IMR-90 (cell line): ENCODE results near the gene DAGLA. TPM values are rescaled to one million over a fixed set of nuclear protein-coding genes. Genes with fewer than 3 reads are reported as not detected.

Experiments
- ATAC-seq: fragments of 200-7000 bp; cut with Tn5 transposase; 2 replicates; pipeline ENCODE4 v1.9.1; 2020; ENCODE audit warnings: low read depth, mild to moderate bottlenecking, moderate library complexity
- BruUV-seq: library from RNA; stranded (reverse); fragments of 400-500 nt; replicated peaks from 2 replicates; lab custom pipeline; 2021; lab: Mats Ljungman, UMichigan
- CTCF ChIA-PET: fragments of 300-600 bp; formaldehyde crosslinking; extraction: SDS; loops from one replicate; lab custom pipeline; 2021; ENCODE audit warnings: antibody characterized with exemption; lab: Yijun Ruan, JAX
- POLR2A ChIA-PET: fragments of 300-600 bp; sonication (Branson Sonifier 250); formaldehyde crosslinking; loops from one replicate; lab custom pipeline; 2022; ENCODE audit warnings: antibody characterized with exemption; ENCODE audit not compliant: unreplicated experiment; lab: Charles Lee
- DNase-seq: peaks from one replicate; pipeline ENCODE4 v3.0.0; 2013
- H2AFZ ChIP-seq: replicated peaks from 2 replicates; pipeline ENCODE3; 2013; ENCODE audit warnings: low read length, mild to moderate bottlenecking; ENCODE audit not compliant: poor library complexity
- H2AK5ac ChIP-seq: 2 replicates; pipeline ENCODE4 v1.6.1; 2013; ENCODE audit warnings: low read depth, low read length, inconsistent platforms
- H2AK9ac ChIP-seq: replicated peaks from 2 replicates; pipeline ENCODE3; 2013; ENCODE audit warnings: mild to moderate bottlenecking, low read depth, low read length, moderate library complexity; ENCODE audit not compliant: poor library complexity
- H2BK120ac ChIP-seq: 2 replicates; pipeline ENCODE4 v1.6.1; 2013; ENCODE audit warnings: low read depth, low read length, inconsistent platforms
- H2BK15ac ChIP-seq: 3 replicates; pipeline ENCODE4 v1.6.1; 2013; ENCODE audit warnings: low read depth, low read length, inconsistent platforms
- H2BK20ac ChIP-seq: 2 replicates; pipeline ENCODE4 v1.6.1; 2013; ENCODE audit warnings: low read depth, mild to moderate bottlenecking, inconsistent platforms, low read length, moderate library complexity
- H2BK5ac ChIP-seq: 2 replicates; pipeline ENCODE4 v1.6.1; 2013; ENCODE audit warnings: mild to moderate bottlenecking, low read depth, low read length, inconsistent platforms; ENCODE audit not compliant: poor library complexity, severe bottlenecking
- H3K14ac ChIP-seq: replicated peaks from 2 replicates; pipeline ENCODE4 v1.6.1; 2013; ENCODE audit warnings: low read depth, low read length, inconsistent platforms
- H3K18ac ChIP-seq: 2 replicates; pipeline ENCODE4 v1.6.1; 2013; ENCODE audit warnings: low read depth, low read length, control low read depth
- H3K23ac ChIP-seq: 2 replicates; pipeline ENCODE4 v1.6.1; 2013; ENCODE audit warnings: low read depth, low read length, inconsistent platforms
- H3K27ac ChIP-seq: 2 replicates; pipeline ENCODE4 v1.5.1; 2013; ENCODE audit warnings: mild to moderate bottlenecking, control low read depth, low read length; ENCODE audit not compliant: insufficient read depth
- H3K27me3 ChIP-seq: 2 replicates; pipeline ENCODE4 v1.6.1; 2013; ENCODE audit warnings: low read length; ENCODE audit not compliant: control insufficient read depth, insufficient read depth
- H3K36me3 ChIP-seq: 2 replicates; pipeline ENCODE4 v1.6.1; 2013; ENCODE audit warnings: low read length, mixed read lengths; ENCODE audit not compliant: control insufficient read depth, insufficient read depth
- H3K4ac ChIP-seq: 2 replicates; pipeline ENCODE4 v1.6.1; 2013; ENCODE audit warnings: low read depth, low read length, inconsistent platforms
- H3K4me1 ChIP-seq: 2 replicates; pipeline ENCODE4 v1.6.1; 2013; ENCODE audit warnings: low read length, mixed read lengths; ENCODE audit not compliant: control insufficient read depth, insufficient read depth
- H3K4me2 ChIP-seq: 2 replicates; pipeline ENCODE4 v1.6.1; 2013; ENCODE audit warnings: low read depth, mild to moderate bottlenecking, control low read depth, low read length, moderate library complexity
- H3K4me3 ChIP-seq: 2 replicates; pipeline ENCODE4 v1.5.1; 2013; ENCODE audit warnings: low read depth, mild to moderate bottlenecking, control low read depth, low read length, moderate library complexity; ENCODE audit not compliant: insufficient read depth
- H3K56ac ChIP-seq: 2 replicates; pipeline ENCODE4 v1.6.1; 2013; ENCODE audit warnings: low read length, inconsistent platforms; ENCODE audit not compliant: insufficient read depth; ENCODE audit errors: extremely low read depth
- H3K79me1 ChIP-seq, 2 experiments: 2 replicates each; pipeline ENCODE4 v1.6.1; 2013; ENCODE audit warnings: low read length in 2 of 2, inconsistent platforms in 1 of 2, low read depth in 1 of 2
- H3K9ac ChIP-seq: 2 replicates; pipeline ENCODE4 v1.6.1; 2013; ENCODE audit warnings: low read depth, low read length, control low read depth
- H3K9me1 ChIP-seq: 2 replicates; pipeline ENCODE4 v1.6.1; 2013; ENCODE audit warnings: low read length, inconsistent platforms; ENCODE audit not compliant: insufficient read depth
- H3K9me3 ChIP-seq: 2 replicates; pipeline ENCODE4 v1.6.1; 2013; ENCODE audit warnings: low read length; ENCODE audit not compliant: control insufficient read depth, insufficient read depth
- H4K20me1 ChIP-seq: 2 replicates; pipeline ENCODE4 v1.6.1; 2013; ENCODE audit warnings: low read length, inconsistent platforms; ENCODE audit not compliant: insufficient read depth
- H4K5ac ChIP-seq: 2 replicates; pipeline ENCODE4 v1.6.1; 2013; ENCODE audit warnings: mild to moderate bottlenecking, low read depth, low read length, control low read depth
- H4K8ac ChIP-seq, 2 experiments: 2 replicates each; pipeline ENCODE4 v1.6.1; 2013; ENCODE audit warnings: low read depth in 2 of 2, low read length in 2 of 2, control low read depth in 1 of 2, inconsistent platforms in 1 of 2
- H4K91ac ChIP-seq: 2 replicates; pipeline ENCODE4 v1.6.1; 2013; ENCODE audit warnings: low read depth, low read length, inconsistent platforms; ENCODE audit not compliant: insufficient read depth
- BHLHE40 ChIP-seq: fragments of 150-350 bp; IDR thresholded peaks from 2 replicates; pipeline ENCODE4 v1.6.1; 2016; ENCODE audit warnings: mild to moderate bottlenecking, low read depth, low read length
- CHD1 ChIP-seq: IDR thresholded peaks from 2 replicates; pipeline ENCODE4 v1.6.1; 2012; ENCODE audit warnings: low read depth, low read length, improper control_type of control experiment
- FOS ChIP-seq: fragments of 150-350 bp; IDR thresholded peaks from 2 replicates; pipeline ENCODE4 v1.6.1; 2016; ENCODE audit warnings: low read depth, low read length
- MAFK ChIP-seq: IDR thresholded peaks from 2 replicates; pipeline ENCODE4 v1.6.1; 2012; ENCODE audit warnings: low read depth, low read length, improper control_type of control experiment
- MAZ ChIP-seq: IDR thresholded peaks from 2 replicates; pipeline ENCODE4 v1.6.1; 2012; ENCODE audit warnings: low read depth, mild to moderate bottlenecking, low read length, improper control_type of control experiment, moderate library complexity, borderline replicate concordance
- NFE2L2 ChIP-seq: fragments of 150-350 bp; IDR thresholded peaks from 2 replicates; pipeline ENCODE4 v1.6.1; 2016; ENCODE audit warnings: low read depth, mild to moderate bottlenecking, low read length
- POLR2A ChIP-seq: IDR thresholded peaks from 2 replicates; pipeline ENCODE4 v1.6.1; 2012; ENCODE audit warnings: mild to moderate bottlenecking, low read depth, low read length
- RAD21 ChIP-seq: IDR thresholded peaks from 2 replicates; pipeline ENCODE4 v1.6.1; 2012; ENCODE audit warnings: low read length, improper control_type of control experiment
- RCOR1 ChIP-seq: IDR thresholded peaks from 2 replicates; pipeline ENCODE4 v1.6.1; 2012; ENCODE audit warnings: mild to moderate bottlenecking, low read length, improper control_type of control experiment; ENCODE audit not compliant: insufficient replicate concordance
- WGBS, 2 experiments: methylation state at CpG; one replicate each; pipeline versions ENCODE4 v1.1.5 to v1.1.7; 2013; ENCODE audit warnings: missing lambda C conversion rate in 2 of 2; ENCODE audit not compliant: insufficient read length in 1 of 2; ENCODE audit errors: extremely low coverage in 2 of 2; 5-methylcytosine and 5-hydroxymethylcytosine counted together
- dilution Hi-C: fragments of 300-500 bp; cut with HindIII; formaldehyde crosslinking; loops from one replicate; pipeline ENCODE4 v1.14.3; 2018; ENCODE audit warnings: low sequenced_read_pairs; ENCODE audit not compliant: unreplicated experiment
- in situ Hi-C: fragments of 300-500 bp; cut with MboI; formaldehyde crosslinking; loops from 3 replicates; pipeline ENCODE4 v1.14.3; 2019; ENCODE audit warnings: low sequenced_read_pairs, inconsistent platforms, mixed read lengths
- intact Hi-C: fragments of 100-400 bp; cut with micrococcal nuclease; formaldehyde crosslinking; loops from 2 replicates; pipeline ENCODE4 v1.10.0; 2022
- polyA plus RNA-seq, 3 experiments: library from polyadenylated mRNA; depleted of rRNA; stranded (reverse); fragments of >200 nt; gene quantifications; 2 replicates each; pipeline ENCODE4 v1.2.3, GENCODE V29; 2012; ENCODE audit warnings: low replicate concordance in 1 of 3
- total RNA-seq: library from RNA; depleted of rRNA; stranded (reverse); fragments of >200 nt; gene quantifications from 2 replicates; pipeline ENCODE4 v1.2.3, GENCODE V29; 2012
- TF ChIP-seq, protein P1 (sequence below): fragments of 150-350 bp; IDR thresholded peaks from 2 replicates; pipeline ENCODE4 v1.6.1; 2017; ENCODE audit warnings: mild to moderate bottlenecking, antibody characterized with exemption, low read length, low read depth
- TF ChIP-seq, protein P2 (sequence below): fragments of 150-350 bp; IDR thresholded peaks from 2 replicates; pipeline ENCODE4 v1.6.1; 2016; ENCODE audit warnings: low read depth, mild to moderate bottlenecking, low read length, moderate library complexity, borderline replicate concordance

Gene DAGLA
- total and polyA plus RNA-seq, 2 of the 4 experiments (the other 2 are of a cell fraction) = 0.90 to 3.8 TPM

DNA sequence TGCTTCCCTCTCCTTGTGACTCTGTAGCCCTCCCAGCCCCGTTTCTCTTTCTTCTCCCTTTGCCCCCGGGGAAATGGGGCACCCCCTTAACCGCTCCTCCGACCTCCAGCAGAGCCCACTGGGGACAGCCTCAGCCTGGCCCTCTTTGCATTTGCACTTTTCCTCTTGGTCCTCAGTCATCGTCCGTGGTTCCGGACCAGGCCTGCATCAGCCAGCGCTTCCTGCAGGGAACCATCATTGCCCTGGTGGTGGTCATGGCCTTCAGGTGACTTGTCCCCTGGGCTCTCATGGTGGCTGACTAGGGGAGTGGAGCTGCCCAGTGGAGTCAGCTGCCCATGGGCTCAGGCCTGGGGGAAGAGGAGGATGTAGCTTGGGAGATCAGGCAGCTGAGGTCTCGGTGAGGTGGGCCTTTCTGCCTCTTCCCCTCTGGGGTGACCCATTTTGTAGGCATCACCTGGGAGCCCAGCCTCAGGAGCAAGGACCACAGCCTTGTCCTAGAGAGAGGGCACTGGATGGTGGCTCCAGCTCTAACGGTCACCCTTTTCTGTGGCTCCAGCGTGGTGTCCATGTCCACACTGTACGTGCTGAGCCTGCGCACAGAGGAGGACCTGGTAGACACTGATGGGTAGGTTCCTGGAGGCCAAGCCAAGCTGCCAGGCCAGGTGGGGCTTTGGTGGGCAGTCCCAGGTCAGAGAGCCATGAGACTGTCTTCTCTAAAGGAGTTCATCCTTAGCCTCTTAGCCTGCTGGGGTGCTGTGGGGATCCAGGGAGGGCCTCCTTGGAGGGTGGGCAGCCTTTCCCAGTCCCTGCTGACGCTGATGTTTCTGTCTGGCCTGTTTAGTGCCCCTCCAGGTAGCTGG, 99.7 kb downstream of the DAGLA start:
- peak overlapping the region; percentile 69 for H2AK9ac ChIP-seq
- H3K27me3 ChIP-seq = no peaks in the 10 kb centered on the region
- H4K20me1 ChIP-seq = no peaks in the 10 kb centered on the region
- ChIA-PET POLR2A (interaction anchor here (0.6 kb wide), 1 partner anchor 795 kb away, joined by 11 read pairs; no protein-coding TSS in a partner anchor), CTCF (interaction anchor here (0.7 to 1.2 kb wide), 2 partner anchors 32 to 33 kb away, joined by 3 to 5 read pairs; no protein-coding TSS in a partner anchor)
- H3K9ac ChIP-seq = no peak overlapping the region
- H3K79me1 ChIP-seq = no peaks in the 10 kb centered on the region
- dilution Hi-C loops (no loop called here), in situ Hi-C loops (no loop called here), intact Hi-C loops (no loop called here)
- no peak overlapping the region for H4K91ac ChIP-seq
- no peak overlapping the region for H4K8ac ChIP-seq
- H3K4ac ChIP-seq = no peak overlapping the region
- peaks cover 12% of the 10 kb centered on the region for H3K36me3 ChIP-seq
- 94% methylated on average over 9 of the region's 14 CpGs; no CpG with 5 or more reads in 1 of the 2 experiments for WGBS, 2 experiments
- TF ChIP-seq MAFK (no peak), NFE2L2 (no peak), FOS (no peak), CHD1 (no peak), BHLHE40 (no peak), POLR2A (no peak), RCOR1 (no peak), RAD21 (no peak), MAZ (no peak)
- TF ChIP-seq, protein P1, sequence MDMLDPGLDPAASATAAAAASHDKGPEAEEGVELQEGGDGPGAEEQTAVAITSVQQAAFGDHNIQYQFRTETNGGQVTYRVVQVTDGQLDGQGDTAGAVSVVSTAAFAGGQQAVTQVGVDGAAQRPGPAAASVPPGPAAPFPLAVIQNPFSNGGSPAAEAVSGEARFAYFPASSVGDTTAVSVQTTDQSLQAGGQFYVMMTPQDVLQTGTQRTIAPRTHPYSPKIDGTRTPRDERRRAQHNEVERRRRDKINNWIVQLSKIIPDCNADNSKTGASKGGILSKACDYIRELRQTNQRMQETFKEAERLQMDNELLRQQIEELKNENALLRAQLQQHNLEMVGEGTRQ = no peak
- TF ChIP-seq, protein P2, sequence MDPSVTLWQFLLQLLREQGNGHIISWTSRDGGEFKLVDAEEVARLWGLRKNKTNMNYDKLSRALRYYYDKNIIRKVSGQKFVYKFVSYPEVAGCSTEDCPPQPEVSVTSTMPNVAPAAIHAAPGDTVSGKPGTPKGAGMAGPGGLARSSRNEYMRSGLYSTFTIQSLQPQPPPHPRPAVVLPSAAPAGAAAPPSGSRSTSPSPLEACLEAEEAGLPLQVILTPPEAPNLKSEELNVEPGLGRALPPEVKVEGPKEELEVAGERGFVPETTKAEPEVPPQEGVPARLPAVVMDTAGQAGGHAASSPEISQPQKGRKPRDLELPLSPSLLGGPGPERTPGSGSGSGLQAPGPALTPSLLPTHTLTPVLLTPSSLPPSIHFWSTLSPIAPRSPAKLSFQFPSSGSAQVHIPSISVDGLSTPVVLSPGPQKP = no peak
- H2BK5ac ChIP-seq = no peak overlapping the region
- H2BK20ac ChIP-seq = no peak overlapping the region
- no peak overlapping the region for H2BK15ac ChIP-seq
- ATAC-seq (no peak), DNase-seq (no peak)
- H3K4me2 ChIP-seq = no peak overlapping the region
- no peaks in the 10 kb centered on the region for H3K9me3 ChIP-seq
- no peak overlapping the region for H3K27ac ChIP-seq
- H3K4me3 ChIP-seq = no peak overlapping the region
- H2BK120ac ChIP-seq = no peak overlapping the region
- H3K56ac ChIP-seq = no peak overlapping the region
- H3K23ac ChIP-seq = no peak overlapping the region
- H4K5ac ChIP-seq = no peak overlapping the region
- no peaks in the 10 kb centered on the region; the same call in 1 of the 2 replicates for H3K9me1 ChIP-seq
- BruUV-seq = no TSS peak
- H3K18ac ChIP-seq = no peak overlapping the region
- no peak overlapping the region for H2AFZ ChIP-seq
- H3K14ac ChIP-seq = no peak overlapping the region
- H3K4me1 ChIP-seq = peaks cover 3% of the 10 kb centered on the region; the same call in 1 of the 2 replicates
- no peak overlapping the region for H2AK5ac ChIP-seq
